HG02588 (cell line): ENCODE data around the gene DEPP1.

ENCODE experiments used
- ATAC-seq: cut with Tn5 transposase; IDR thresholded peaks from one replicate; pipeline ENCODE4 v1.9.1; 2021; ENCODE audit warnings: mild to moderate bottlenecking, moderate library complexity; ENCODE audit not compliant: unreplicated experiment

DEPP1 gene

GRCh38 chr10:44968091-44968490, 10.5 kb downstream of the DEPP1 start:
- no peak for ATAC-seq

- no peak for ATAC-seq
These were observed 11.0 kb downstream of the DEPP1 start for GRCh38 chr10:44967616-44968015.

DNA sequence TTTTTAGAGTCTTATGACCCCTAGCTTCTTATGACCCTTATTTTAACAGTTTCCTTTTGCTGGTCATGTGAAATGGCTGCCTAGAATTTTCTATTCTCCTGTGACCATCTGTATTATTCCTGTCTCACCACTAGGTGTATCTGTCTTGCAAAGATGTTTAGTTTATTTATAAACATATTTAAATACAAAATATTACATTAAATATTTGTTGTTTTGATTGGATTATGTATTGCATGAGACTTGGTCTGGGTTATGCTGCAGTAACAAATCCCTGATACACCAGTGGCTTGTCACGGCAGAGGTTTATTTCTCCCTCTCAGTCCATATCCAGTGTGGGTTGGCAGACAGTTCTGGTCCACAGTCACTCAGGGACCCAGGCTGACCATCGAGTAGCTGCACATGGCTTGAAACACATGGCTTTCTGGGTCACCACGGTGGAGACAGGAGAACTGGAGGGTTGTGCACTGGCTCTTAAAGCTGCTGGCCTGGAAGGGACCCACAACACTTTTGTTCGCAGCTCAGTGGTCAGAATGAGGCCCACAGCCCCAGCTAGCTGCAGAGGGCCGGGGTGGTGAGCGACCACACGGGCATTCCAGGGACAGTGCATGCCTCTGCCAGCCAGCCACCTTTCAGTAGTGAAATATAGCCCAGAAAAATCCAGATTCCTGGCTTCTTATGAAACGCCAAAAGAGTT, 11.6 kb downstream of the DEPP1 start:
- no peak for ATAC-seq

GRCh38 chr10:44966129-44966815, 12.3 kb downstream of the DEPP1 start:
- ATAC-seq: peak; percentile 23

GRCh38 chr10:44965651-44966097, 12.9 kb downstream of the DEPP1 start:
- peak; percentile 42 for ATAC-seq

DNA sequence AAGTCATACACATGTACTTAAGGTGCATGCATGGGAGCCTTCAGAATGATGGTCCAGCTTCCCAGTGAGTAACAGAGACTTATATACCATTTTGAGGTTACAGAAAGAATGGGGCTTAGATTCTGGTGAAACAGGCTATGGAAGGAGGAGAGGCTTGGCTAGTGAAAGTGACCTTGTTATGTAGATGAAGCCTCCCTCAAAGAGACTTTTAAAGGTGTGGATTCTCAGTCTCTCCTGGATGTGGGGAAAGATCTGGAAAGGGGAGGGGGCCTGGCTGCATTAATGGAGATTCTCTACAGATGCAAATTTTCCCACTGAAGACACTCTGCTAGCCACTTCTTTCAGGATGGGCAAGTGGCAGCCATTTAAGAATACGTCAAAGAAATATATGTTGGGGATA, 13.5 kb downstream of the DEPP1 start:
- no peak for ATAC-seq

DNA sequence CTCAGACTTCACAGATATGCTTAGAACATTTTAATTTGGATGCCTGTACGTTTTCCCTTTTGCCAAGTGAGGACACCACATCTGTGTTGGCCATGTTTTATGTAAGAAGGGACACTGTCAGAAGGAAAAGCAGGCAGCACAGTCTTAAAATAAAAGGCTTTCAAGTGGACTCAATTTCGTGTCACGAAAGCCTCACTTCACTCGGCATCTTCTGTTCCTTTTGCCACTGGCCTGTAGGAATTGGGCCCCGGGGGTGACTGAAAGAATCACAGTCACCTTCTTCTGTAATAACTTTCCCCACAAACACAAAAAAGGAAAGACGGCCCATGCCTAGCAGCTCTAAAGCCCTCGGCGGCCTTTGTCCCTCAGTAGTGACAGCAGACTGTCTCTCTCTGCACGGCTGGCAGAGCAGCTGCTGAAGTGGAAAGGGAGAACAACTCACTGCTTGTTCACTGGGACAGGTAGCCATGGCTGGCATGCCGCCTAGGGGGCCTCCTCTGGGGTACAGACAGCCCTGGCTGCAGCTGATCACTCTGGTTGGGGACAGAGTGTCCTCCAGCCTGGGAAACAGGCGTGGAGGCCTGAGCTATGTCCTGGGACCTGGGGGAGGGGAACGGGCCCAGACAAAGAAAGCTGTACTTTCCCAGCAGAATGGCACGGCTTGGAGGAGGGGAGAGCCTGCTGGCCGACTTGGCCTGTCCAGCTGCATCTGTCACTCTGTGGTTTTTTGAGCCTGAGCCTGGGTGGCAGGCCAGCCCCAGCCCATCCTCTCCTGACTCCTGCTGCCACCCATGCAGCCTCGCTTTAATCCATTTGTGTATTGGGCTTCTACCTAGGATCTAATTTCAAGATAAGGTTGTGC, 14.6 kb downstream of the DEPP1 start:
- ATAC-seq: no peak

DNA sequence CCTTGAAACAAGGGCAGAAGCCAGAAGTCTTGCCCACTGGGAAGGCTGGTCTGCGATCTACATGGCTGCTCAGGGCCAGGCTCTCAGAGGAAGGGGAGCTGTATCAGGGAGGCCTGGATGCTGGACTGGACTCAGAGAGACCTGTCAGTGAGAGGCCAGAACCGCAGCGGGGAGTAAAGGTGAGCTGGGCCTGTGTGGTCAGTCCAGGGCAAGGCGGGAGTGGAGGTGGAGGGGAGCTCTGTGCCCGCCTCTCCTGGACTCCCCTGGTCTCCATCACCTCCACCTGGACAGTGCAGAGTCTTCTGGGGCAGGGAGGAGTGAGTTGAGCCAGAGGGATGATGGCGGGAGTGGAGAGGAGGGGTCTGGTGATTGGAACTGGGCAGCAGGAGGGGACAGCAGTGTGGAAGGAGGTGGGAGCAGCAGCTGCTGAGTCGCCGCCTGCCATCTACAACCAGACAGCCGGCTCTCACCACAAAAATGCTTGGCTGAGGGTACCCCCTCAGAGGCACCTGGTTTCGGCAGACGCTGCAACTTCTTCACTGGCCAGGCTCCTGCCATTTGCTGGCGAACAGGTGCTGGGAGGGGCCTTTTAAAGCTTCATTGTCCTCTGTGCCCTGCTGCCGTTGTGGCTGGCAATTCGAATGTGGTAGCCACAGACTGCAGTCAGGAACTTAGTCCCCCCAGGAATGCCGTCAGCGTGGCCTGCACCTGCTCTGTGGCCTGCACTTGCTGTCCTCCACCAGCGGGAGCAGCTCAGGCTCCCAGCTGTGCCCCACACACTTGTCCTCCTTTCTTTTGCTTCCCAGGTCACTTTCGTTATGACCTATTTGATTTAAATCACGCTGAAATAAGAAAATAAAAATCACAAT, 15.5 kb downstream of the DEPP1 start:
- no peak for ATAC-seq

DNA sequence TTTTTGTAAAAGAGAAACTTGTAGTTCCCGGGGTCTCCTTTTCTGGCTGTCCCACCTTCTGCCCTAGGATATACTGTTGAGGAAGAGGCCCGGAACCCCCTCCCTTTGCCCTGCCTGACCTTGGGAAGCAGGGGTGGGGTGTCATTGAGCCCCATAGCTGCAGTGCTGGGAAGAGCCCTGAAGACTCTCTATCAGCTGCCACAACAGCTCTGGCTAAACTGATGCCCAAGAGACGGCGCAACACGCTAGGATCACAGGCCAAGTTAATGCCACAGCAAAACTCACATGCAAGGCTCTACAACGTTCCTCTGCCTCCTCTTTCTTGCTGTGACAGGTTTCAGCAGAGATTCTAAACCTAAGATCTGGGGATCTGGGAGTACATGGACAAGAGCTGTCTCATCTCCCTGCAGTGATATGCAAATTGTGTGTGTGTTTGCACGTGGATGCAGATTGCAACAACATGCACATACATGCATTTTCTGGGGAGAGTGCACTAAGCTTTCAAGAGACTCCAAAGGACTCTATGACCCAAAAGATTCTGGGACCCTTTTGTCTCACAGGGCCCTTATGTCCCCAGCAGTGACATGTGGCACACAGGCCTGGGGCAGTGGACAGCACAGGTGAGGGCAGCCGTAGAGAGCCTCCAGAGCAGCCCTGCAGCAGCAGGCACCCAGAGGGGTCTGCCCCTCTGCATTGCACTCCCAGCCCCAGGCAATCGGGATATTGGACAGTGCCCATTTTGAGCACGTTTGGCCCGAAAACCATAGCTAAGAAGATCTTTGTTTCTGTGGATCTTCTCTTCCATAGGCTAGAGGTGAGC, 16.5 kb downstream of the DEPP1 start:
- no peak for ATAC-seq

DNA sequence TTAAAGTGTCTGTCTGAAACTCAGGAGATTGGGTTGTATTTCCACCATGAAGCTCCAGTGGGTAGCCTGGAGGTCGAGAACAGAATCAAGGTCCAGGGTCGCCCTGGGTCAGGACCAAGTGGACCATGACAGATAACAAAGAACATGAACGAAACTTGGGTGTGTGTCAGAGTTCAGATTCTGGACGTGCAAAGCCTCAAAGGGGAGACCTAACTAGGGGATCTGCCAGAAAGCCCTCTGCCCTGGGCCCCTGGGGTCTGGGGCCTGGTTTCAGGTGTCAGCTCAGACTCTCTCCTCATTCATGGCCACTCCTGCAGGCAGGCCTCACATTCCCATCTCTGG, 17.4 kb downstream of the DEPP1 start:
- no peak for ATAC-seq

DNA sequence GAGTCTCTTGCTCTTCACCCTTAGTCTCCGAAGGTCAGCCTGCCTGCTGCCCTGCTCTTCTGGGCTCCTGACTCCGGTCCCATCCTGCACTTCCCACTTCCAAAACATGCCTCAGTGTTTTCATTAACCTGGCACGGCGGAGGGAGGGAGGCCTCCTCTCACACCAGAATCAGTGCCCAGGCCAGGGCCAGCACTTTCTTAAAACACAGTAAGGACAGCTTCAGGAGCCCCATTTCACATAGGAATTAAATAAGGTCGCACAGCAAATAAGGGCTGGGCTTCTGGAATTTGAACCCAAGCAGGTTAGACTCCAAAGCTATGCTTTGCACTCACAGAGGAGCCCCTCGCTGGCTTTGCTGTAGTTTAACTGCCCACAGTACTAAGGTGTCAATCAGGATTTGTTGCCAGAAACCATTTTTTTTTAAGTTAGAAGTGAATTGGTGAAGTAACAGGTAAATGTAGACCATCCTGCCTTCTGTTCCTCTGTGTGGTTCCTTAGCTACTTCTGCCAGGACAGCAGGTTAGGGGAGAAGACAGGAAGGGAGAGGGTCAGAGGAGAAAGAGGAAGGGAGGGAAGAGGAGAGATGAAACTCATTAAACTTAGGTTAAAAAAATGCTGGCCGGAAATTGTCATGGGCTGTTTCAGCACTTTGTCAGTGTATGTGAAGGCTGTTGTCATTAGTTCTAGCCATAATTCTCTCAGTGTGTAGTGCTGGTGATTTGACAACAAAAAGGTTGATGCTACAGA, 18.0 kb downstream of the DEPP1 start:
- no peak for ATAC-seq

DNA sequence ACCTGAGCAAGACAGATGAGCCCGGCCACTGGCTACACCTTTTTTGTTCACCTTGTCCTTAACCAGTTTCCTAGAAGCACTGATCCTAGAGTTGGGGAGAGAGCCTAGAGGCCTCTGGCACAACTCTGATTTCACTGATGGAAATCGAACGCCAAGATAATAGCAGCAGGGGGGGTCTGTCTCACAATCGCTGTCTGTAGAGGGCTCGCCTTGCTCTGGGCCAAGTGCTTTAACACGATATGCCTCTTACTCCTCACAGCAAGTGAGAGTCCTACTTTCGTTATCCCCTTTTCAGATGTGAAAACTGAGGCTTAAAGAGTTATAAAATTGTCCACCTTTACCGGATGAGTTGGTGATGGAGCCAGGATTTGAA, 18.5 kb downstream of the DEPP1 start:
- no peak for ATAC-seq

- peak; percentile 98 for ATAC-seq
These were observed 19.1 kb downstream of the DEPP1 start, which contains the start of gene RASSF4 for GRCh38 chr10:44959247-44960087. Gene RASSF4, plus strand, starts transcription at chr10:44959802. Its CDS starts 10,401 bp downstream, at chr10:44970203.

DNA sequence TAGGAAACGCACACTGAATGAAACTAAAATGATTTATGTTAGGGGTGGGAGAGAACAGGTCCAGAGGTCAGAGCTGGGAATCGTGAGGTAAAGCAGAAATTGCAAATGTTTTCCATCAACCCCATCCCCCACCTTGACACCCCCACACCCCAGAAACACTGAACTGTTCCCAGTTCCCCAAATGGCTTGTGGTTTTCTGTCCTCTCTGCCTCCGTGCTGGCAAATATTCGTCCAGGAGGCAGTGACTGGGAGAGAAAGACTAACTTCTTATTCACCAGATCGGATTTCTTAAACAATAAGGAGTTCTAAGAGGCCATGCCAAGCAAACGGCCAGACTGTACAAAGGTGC, 19.7 kb downstream of the DEPP1 start:
- ATAC-seq: no peak

GRCh38 chr10:44958196-44958897, 20.3 kb downstream of the DEPP1 start:
- ATAC-seq: no peak

- no peak for ATAC-seq
These were observed 21.6 kb downstream of the DEPP1 start for GRCh38 chr10:44956717-44957706.

DNA sequence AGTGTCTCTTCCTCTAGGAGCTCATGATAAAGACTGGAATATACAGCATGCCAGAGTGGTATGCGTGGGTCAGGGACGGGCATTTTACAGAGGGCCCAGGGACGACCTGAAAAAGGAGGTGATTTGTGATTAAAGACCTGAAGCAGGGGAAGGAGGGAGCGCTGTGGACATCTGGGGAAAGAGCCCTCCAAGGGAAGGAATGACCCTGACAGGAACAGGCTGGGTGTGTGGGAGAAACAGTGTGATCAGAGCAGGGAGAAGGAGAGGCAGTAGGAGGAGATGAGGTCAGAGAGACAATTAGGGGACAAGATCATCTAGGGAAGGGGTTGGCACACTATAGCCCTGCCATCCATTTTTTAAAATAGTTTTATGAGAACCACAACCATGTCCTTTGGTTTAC, 22.4 kb downstream of the DEPP1 start:
- no peak for ATAC-seq
